HL-60 (cell line): ENCODE data around the gene ADAT3.

Source experiments
- CTCF ChIP-seq: IDR thresholded peaks from one replicate; pipeline ENCODE4 v1.5.1; 2011; ENCODE audit warnings: low read length, control low read depth, inconsistent platforms; ENCODE audit not compliant: insufficient read depth
- GABPA ChIP-seq: IDR thresholded peaks from 2 replicates; pipeline ENCODE4 v1.6.1; 2012; ENCODE audit warnings: low read depth
- SPI1 ChIP-seq: IDR thresholded peaks from 2 replicates; pipeline ENCODE4 v1.6.1; 2012; ENCODE audit warnings: low read depth, mild to moderate bottlenecking, borderline replicate concordance

- TF ChIP-seq CTCF: no peak
- no peak for TF ChIP-seq SPI1
- TF ChIP-seq GABPA: no peak
Observed at GRCh38 chr19:1921326-1921725, 16.1 kb downstream of the ADAT3 start.
